ENCODE data around the gene ATP1A2. TPM values are rescaled to one million over a fixed set of nuclear protein-coding genes. Genes with fewer than 3 reads are reported as not detected.
"Not testable (repeated sequence)": the region's sequence is repeated elsewhere in the genome, so short reads cannot be mapped to it uniquely, and the experiment has no call there.

The ATP1A2 gene
- total RNA-seq, 3 donors from 2014 or later (not counting 1 experiment from before 2014, with no cell fraction given): not detected

DNA sequence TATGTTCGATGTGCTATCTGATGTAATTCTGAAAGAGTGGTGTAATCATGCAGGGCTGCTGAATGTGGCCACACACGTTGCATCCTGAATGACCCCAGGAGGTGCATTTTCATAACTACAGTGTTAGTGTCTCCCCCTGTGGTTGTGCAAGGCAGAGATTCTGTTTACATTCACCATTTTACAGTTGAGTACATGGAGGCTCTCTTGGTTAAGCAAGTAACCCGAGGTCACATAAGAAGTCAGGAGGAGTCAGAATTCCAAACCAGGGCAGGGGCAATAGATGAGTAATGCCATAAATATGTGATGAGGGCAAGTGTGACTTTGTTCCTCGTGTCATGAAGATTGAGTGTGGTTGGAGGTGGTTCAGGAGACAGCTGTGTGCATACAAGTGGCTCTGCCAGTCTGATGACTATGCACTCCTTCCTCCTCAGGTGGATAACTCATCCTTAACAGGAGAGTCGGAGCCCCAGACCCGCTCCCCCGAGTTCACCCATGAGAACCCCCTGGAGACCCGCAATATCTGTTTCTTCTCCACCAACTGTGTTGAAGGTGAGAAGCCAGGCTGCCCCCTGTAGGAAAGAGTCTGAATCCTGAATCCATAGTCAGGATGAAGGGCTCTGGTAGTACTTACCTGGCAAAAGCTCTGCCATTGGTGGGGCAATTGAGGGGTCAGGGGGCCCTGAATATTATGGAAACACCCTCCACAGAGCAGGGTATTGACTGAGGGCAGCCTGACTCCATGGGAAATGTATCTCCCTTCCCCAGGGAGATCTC, 9.3 kb downstream of the ATP1A2 start:
- Mint-ChIP-seq H3K27me3 (ENCODE audit: low read depth in 2 of 2) (peaks cover 0 to 15% of the 10 kb centered on the region in 2 donors), H3K9me3 (no peaks in the 10 kb centered on the region), H3K36me3 (no peaks in the 10 kb centered on the region), H3K4me3 (no peak overlapping the region), H3K4me1 (no peaks in the 10 kb centered on the region), H3K27ac (no peak overlapping the region)
- WGBS (ENCODE audit: insufficient coverage): 86% methylated on average over 8 of the region's 8 CpGs
- Histone ChIP-seq H3K36me3 (ENCODE audit: control insufficient read depth, insufficient read depth, low read length) (no peaks in the 10 kb centered on the region), H3K27ac (ENCODE audit: low read length) (no peak overlapping the region), H3K9me3 (ENCODE audit: control insufficient read depth, insufficient read depth, low read length) (no peaks in the 10 kb centered on the region), H3K4me1 (ENCODE audit: control insufficient read depth, insufficient read depth, low read length) (no peaks in the 10 kb centered on the region), H3K27me3 (ENCODE audit: control insufficient read depth, insufficient read depth, low read length) (peaks cover 2% of the 10 kb centered on the region), H3K4me3 (ENCODE audit: low read length) (no peak overlapping the region)
- TF ChIP-seq, protein P1, sequence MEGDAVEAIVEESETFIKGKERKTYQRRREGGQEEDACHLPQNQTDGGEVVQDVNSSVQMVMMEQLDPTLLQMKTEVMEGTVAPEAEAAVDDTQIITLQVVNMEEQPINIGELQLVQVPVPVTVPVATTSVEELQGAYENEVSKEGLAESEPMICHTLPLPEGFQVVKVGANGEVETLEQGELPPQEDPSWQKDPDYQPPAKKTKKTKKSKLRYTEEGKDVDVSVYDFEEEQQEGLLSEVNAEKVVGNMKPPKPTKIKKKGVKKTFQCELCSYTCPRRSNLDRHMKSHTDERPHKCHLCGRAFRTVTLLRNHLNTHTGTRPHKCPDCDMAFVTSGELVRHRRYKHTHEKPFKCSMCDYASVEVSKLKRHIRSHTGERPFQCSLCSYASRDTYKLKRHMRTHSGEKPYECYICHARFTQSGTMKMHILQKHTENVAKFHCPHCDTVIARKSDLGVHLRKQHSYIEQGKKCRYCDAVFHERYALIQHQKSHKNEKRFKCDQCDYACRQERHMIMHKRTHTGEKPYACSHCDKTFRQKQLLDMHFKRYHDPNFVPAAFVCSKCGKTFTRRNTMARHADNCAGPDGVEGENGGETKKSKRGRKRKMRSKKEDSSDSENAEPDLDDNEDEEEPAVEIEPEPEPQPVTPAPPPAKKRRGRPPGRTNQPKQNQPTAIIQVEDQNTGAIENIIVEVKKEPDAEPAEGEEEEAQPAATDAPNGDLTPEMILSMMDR (IDR thresholded peaks at IDR 0.05): no peak
- ATAC-seq: no peak
- no peak for DNase-seq
- intact Hi-C loops (cut with micrococcal nuclease): no loop called here

DNA sequence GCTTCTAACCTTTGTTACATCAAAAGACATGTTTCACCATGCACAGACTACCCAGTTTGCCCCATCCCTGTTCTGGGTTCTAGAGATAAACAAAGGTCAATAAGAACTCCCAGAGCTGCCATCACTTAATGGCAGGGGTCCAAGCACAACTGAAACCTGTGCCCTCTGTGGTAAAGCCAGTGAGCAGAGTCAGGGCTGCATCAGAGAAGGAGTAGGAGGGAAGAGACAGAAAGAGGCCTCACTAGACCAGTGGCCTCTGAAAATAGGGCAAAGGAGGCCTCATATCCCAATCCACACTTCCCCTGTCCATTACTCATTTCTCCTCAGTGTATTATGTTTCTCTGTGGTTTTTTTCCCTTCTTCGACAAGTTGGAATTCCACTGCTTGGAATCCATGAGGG, 10.2 kb downstream of the ATP1A2 start:
- H3K9me3 Mint-ChIP-seq: no peaks in the 10 kb centered on the region
- no peaks in the 10 kb centered on the region for H3K4me1 Mint-ChIP-seq
- intact Hi-C loops (cut with micrococcal nuclease): no loop called here
- DNase-seq (no peak), ATAC-seq (no peak)
- peaks cover 3% of the 10 kb centered on the region for H3K27me3 ChIP-seq (ENCODE audit: control insufficient read depth, insufficient read depth, low read length)
- no peak overlapping the region for H3K27ac ChIP-seq (ENCODE audit: low read length)
- no peaks in the 10 kb centered on the region for H3K36me3 ChIP-seq (ENCODE audit: control insufficient read depth, insufficient read depth, low read length)
- no peak overlapping the region for H3K4me3 Mint-ChIP-seq
- no peaks in the 10 kb centered on the region for H3K36me3 Mint-ChIP-seq
- H3K27me3 Mint-ChIP-seq (ENCODE audit: low read depth in 2 of 2): peaks cover 0 to 15% of the 10 kb centered on the region in 2 donors
- H3K9me3 ChIP-seq (ENCODE audit: control insufficient read depth, insufficient read depth, low read length): no peaks in the 10 kb centered on the region
- TF ChIP-seq, protein P1 (IDR thresholded peaks at IDR 0.05): no peak
- no peak overlapping the region for H3K27ac Mint-ChIP-seq
- H3K4me3 ChIP-seq (ENCODE audit: low read length): no peak overlapping the region
- 82% methylated on average over 1 of the region's 1 CpG for WGBS (ENCODE audit: insufficient coverage)
- no peaks in the 10 kb centered on the region for H3K4me1 ChIP-seq (ENCODE audit: control insufficient read depth, insufficient read depth, low read length)

DNA sequence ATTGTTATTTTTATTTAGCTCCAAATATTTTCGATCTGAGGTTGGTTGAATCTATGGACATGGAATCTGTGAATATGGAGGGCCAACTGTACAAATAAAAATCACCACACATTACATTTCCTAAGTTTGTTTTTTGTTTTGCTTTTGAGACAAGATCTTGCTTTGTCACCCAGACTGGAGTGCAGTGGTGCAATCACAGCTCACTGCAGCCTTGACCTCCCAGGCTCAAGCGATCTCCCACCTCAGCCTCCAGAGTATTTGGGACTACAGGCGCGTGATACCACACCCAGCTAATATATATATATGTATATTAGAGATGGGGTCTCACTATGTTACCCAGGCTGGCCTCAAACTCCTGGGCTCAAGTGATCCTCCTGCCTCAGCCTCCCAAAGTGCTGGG, 10.8 kb downstream of the ATP1A2 start:
- H3K9me3 Mint-ChIP-seq; H3K4me1 Mint-ChIP-seq; H3K36me3 Mint-ChIP-seq; H3K27ac ChIP-seq (ENCODE audit: low read length); H3K27me3 ChIP-seq (ENCODE audit: control insufficient read depth, insufficient read depth, low read length); H3K4me3 Mint-ChIP-seq; H3K4me3 ChIP-seq (ENCODE audit: low read length); ATAC-seq; DNase-seq; H3K36me3 ChIP-seq (ENCODE audit: control insufficient read depth, insufficient read depth, low read length); H3K27ac Mint-ChIP-seq; H3K9me3 ChIP-seq (ENCODE audit: control insufficient read depth, insufficient read depth, low read length); H3K4me1 ChIP-seq (ENCODE audit: control insufficient read depth, insufficient read depth, low read length); intact Hi-C loops (cut with micrococcal nuclease): not testable (repeated sequence)
- H3K27me3 Mint-ChIP-seq (ENCODE audit: low read depth in 2 of 2): peaks cover 0 to 16% of the 10 kb centered on the region in 2 donors
- no CpG with 5 or more reads among the region's 4 CpGs for WGBS (ENCODE audit: insufficient coverage)

DNA sequence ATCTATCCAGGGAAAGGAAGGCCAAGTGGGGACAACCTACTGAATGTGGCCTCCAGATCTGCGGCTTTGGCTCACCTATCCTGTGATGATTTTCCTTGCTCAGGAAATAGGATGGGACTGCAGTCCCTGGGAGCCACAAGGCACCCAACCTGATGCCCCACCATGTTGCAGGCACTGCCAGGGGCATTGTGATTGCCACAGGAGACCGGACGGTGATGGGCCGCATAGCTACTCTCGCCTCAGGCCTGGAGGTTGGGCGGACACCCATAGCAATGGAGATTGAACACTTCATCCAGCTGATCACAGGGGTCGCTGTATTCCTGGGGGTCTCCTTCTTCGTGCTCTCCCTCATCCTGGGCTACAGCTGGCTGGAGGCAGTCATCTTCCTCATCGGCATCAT, 11.8 kb downstream of the ATP1A2 start:
- H3K27ac ChIP-seq (ENCODE audit: low read length): no peak overlapping the region
- H3K27me3 ChIP-seq (ENCODE audit: control insufficient read depth, insufficient read depth, low read length): peaks cover 3% of the 10 kb centered on the region
- H3K27me3 Mint-ChIP-seq (ENCODE audit: low read depth in 2 of 2): peaks cover 0 to 22% of the 10 kb centered on the region in 2 donors
- no peaks in the 10 kb centered on the region for H3K9me3 ChIP-seq (ENCODE audit: control insufficient read depth, insufficient read depth, low read length)
- H3K4me3 ChIP-seq (ENCODE audit: low read length): no peak overlapping the region
- no peak overlapping the region for H3K4me3 Mint-ChIP-seq
- H3K36me3 ChIP-seq (ENCODE audit: control insufficient read depth, insufficient read depth, low read length): no peaks in the 10 kb centered on the region
- ATAC-seq (no peak), DNase-seq (no peak)
- intact Hi-C loops (cut with micrococcal nuclease): no loop called here
- no peaks in the 10 kb centered on the region for H3K36me3 Mint-ChIP-seq
- H3K9me3 Mint-ChIP-seq: no peaks in the 10 kb centered on the region
- no peak overlapping the region for H3K27ac Mint-ChIP-seq
- WGBS (ENCODE audit: insufficient coverage): 93% methylated on average over 9 of the region's 9 CpGs
- TF ChIP-seq, protein P1 (IDR thresholded peaks at IDR 0.05): no peak
- no peaks in the 10 kb centered on the region for H3K4me1 ChIP-seq (ENCODE audit: control insufficient read depth, insufficient read depth, low read length)
- H3K4me1 Mint-ChIP-seq: no peaks in the 10 kb centered on the region
